HG02759 (cell line): ENCODE data around the gene FAM50B.

ENCODE experiments used
- ATAC-seq: cut with Tn5 transposase; IDR thresholded peaks from one replicate; pipeline ENCODE4 v1.9.1; 2021; ENCODE audit warnings: mild to moderate bottlenecking, moderate library complexity; ENCODE audit not compliant: unreplicated experiment

The FAM50B gene

GRCh38 chr6:3819161-3820110, 29.7 kb upstream of the FAM50B start:
- ATAC-seq, result no peak

- no peak for ATAC-seq
Observed at GRCh38 chr6:3820563-3820962, 28.6 kb upstream of the FAM50B start.

DNA sequence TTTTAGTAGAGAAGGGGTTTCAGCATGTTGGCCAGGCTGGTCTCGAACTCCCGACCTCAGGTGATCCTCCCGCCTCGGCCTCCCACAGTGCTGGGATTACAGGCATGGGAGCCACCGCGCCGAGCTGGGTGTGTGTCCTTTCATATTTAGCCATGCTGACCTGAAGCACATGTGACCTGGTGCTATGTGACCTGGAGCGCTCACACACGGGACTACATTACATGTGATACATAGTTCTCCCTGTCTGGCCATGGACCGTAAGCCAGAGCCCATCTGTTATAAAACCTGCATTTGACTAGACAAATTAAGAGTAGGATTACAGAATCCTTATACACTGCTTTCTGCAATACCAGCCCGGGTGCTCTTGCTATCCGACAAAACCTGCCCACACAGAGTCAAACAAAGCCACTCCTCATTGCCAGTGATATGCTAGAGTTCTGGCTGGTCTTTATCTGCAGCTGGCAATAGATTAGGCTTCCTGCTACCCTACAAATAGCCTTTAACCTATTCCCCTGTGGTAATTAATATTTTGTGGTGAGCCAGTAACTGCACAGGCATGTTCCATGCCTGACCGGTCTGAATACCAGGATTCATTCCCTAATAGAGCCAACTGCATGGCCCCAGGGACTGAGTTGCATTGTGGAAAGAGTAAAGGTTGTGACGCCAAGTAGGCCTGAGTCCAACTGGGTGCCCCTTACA, 26.3 kb upstream of the FAM50B start:
- ATAC-seq, result no peak

GRCh38 chr6:3823671-3824070, 25.5 kb upstream of the FAM50B start:
- no peak for ATAC-seq

GRCh38 chr6:3825331-3825831, 23.8 kb upstream of the FAM50B start:
- no peak for ATAC-seq

DNA sequence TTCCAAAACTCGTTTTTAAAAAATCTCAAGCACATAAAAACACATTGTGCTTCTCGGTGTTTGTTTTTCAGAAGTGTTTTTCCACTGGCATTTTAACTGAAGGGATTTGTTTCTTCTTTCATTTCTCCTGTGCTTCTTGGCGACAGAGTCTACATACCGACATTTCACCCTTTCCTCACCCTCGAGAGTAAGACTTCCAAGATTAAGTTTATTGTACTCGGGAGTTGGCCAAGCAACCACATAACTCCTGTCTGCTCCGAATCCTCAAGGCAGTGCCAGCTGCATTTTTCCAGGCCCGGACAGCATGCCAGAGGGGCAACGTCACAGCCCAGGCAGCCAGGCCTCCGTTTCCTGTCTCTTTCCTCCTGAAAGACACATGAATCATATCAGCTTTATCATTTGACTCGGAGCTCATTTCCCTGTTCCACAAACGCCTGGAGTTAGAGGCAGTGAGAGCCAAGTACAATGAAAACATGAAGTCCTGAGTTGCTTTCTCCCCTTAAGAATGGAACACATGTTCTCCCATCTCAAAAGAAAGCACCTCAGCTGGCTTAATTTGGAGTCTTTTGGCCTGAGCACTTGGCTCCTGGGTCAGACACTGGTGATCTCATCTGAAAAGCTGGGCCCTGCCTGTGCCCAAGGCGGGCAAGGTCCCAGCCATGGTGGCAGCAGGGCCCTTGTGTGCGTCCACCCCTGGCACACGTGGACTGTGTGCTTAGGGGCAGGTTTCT, 23.2 kb upstream of the FAM50B start:
- no peak for ATAC-seq

- ATAC-seq, result no peak
Observed at GRCh38 chr6:3829285-3829684, 19.9 kb upstream of the FAM50B start.

DNA sequence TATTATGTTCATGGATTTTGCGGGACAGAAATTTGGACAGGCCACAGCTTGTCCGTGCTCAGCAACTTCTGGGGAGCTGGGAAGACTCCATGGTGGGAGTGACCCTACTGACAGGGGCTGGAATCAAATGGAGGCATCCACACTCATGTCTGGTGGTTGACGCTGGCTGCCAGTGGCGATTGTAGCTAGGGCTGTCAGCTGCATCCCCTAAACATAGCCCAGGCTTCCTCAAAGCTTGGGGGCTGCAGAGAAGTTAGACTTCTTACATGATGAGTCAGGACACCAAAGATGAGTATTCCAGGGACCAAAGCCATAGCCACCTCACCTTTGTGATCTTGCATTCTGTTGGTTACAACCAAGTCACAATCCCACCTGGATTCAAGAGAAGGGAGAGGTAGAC, 18.4 kb upstream of the FAM50B start:
- ATAC-seq, result no peak

GRCh38 chr6:3831761-3832530, 17.2 kb upstream of the FAM50B start:
- no peak for ATAC-seq

DNA sequence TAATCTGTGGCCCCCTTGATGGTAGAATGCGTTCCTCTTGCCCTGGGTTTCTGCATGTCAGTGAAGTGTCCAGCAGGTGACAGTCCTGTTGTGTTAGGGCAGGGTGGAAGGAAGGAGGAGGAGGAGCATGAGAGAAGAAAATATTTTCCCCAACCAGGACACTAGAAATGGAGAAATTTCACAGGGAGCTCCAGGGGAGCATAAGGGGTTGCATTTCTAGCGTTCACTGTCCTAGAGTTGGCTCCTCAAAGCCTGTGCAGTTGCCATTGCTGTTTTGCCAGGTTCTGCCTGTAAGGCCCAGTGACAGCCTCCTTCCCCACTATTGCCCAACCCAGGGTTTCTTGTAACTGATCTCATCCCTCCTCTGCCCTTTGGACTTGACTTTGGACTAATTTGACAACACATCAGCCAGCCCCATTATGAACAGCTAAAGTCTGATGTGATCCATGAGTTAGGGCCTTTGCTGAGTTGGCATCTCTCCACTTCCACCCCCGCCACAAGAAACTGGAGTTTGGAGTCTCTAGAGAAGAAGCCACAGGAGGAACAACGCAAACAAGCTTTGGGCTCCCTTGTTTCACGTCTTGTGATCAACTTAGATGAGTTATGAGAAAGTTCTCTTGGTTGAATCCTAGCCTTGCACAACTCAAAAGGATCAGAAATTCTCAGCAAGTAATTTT, 14.0 kb upstream of the FAM50B start:
- no peak for ATAC-seq

GRCh38 chr6:3835785-3836184, 13.4 kb upstream of the FAM50B start:
- ATAC-seq, result no peak

- no peak for ATAC-seq
Observed at GRCh38 chr6:3836566-3836965, 12.6 kb upstream of the FAM50B start.

GRCh38 chr6:3837781-3838180, 11.4 kb upstream of the FAM50B start:
- ATAC-seq, result no peak

DNA sequence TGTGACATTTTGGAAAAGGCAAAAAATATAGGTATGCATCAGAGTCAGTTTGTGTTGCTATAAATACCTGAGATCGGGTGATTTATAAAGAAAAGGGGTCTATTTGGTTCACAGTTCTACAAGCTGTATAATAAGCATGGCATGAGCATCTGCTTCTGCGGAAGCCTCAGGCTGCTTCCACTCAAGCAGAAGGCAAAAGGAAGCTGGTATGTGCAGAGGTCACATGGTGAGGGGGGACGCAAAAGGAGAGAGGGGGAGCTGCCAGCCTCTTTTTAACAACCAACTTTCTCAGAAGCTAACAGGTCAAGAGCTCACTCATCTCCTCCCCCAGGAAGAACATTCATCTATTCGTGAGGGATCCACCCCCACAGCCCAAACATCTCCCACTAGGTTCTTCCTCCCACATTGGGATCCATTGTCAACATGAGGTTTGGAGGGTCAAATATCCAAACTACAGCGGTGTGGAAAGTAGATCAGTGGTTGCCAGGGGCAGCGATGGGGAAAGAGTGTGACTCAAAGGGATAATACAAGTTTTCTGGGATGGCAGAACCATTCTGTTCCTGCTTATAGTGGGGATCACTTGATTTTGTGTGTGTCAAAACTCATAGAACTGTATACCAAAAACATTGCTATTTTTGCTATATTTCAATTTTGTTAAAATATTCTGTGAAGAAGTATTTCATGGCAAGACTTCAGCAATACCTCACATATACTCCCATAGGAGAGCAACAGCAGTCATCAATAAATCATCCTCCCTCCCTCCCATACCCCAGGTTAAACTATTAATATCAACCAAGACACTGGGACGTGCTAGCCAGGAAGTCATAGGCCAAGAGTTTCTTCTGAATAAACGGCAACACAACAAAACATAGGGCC, 9.9 kb upstream of the FAM50B start:
- ATAC-seq, result no peak

GRCh38 chr6:3841066-3841454, 8.1 kb upstream of the FAM50B start:
- ATAC-seq, result no peak

GRCh38 chr6:3841711-3842565, 7.2 kb upstream of the FAM50B start:
- ATAC-seq, result no peak

DNA sequence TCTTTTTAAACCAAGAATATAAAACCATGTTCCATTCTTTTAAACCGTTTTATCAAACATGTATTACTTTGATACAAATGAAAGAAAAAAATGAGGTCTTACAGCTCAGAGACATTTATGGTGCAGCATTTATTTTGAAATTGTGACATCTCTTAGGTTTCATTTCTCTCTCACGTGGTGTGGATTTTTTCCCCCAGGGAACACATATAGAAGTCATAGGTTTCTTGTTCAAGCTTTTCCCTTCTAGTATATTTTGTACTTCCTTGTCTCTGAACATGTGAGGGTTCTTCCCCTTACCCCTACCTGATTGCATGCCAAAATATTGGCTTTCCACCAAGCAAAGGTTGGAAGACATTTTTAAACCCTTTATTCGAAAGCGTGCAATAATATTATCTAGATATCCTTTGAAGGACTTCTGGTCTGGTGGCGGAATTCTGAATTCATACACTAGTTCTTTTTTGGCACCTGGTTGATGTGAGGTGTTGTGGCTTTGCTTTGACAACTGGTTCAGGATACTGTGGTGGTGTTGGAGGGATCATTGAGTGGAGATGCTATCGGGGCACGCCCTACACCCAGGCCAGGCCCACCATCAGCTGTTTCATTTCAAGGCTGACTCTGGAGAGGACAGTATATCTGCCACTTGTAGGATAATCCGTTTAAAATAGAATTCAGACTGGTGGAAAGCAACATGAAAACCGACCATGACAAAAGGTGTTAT, 5.6 kb upstream of the FAM50B start:
- ATAC-seq, result no peak

GRCh38 chr6:3844097-3844463, 5.1 kb upstream of the FAM50B start:
- ATAC-seq, result no peak
